AG04450 (cell line): ENCODE measurements around the gene COL4A4. TPM values are rescaled to one million over a fixed set of nuclear protein-coding genes. Genes with fewer than 3 reads are reported as not detected.

Source experiments
- CTCF ChIA-PET: fragments of 300-600, 350-600 bp; formaldehyde crosslinking; extraction: SDS; loops from one replicate; lab custom pipeline; 2022; ENCODE audit warnings: antibody characterized with exemption, inconsistent platforms; lab: Charles Lee
- POLR2A ChIA-PET: fragments of 350-600 bp; formaldehyde crosslinking; extraction: SDS; loops from one replicate; lab custom pipeline; 2021; ENCODE audit warnings: antibody characterized with exemption, inconsistent platforms; lab: Yijun Ruan, JAX
- DNase-seq: peaks from one replicate; pipeline ENCODE4 v3.0.0-alpha.2; 2011; ENCODE audit warnings: low read depth, low spot score
- H3K27ac ChIP-seq: one replicate; pipeline ENCODE4 v1.5.1; 2012; ENCODE audit warnings: low read depth, low read length, control low read depth
- H3K27me3 ChIP-seq: one replicate; pipeline ENCODE4 v1.6.0; 2012; ENCODE audit warnings: low read length; ENCODE audit not compliant: control insufficient read depth, insufficient read depth
- H3K4me3 ChIP-seq: 2 replicates; pipeline ENCODE4 v1.5.1; 2011; ENCODE audit warnings: mild to moderate bottlenecking, low read depth, low read length, control low read depth
- H3K9me3 ChIP-seq: 2 replicates; pipeline ENCODE4 v1.5.1; 2012; ENCODE audit warnings: low read length; ENCODE audit not compliant: control insufficient read depth, insufficient read depth
- CTCF ChIP-seq: IDR thresholded peaks from 2 replicates; pipeline ENCODE4 v1.5.1; 2011; ENCODE audit warnings: low read depth, low read length, control low read depth, inconsistent platforms
- polyA plus RNA-seq: library from polyadenylated mRNA; depleted of rRNA; stranded (reverse); fragments of >200 nt; gene quantifications from 2 replicates; pipeline ENCODE4 v1.2.3, GENCODE V29; 2011

The COL4A4 gene
- polyA plus RNA-seq, 1 experiment, result 0.06 TPM

GRCh38 chr2:227132986-227133385 lies 31.0 kb downstream of the COL4A4 start:
- DNase-seq, result no peak
- POLR2A ChIA-PET, result no interaction called here
- Histone ChIP-seq H3K4me3 (no peak overlapping the region), H3K9me3 (no peaks in the 10 kb centered on the region), H3K27ac (no peak overlapping the region), H3K27me3 (peaks cover 2% of the 10 kb centered on the region)
- CTCF ChIA-PET, result interaction anchor here (0.6 to 10.3 kb wide), 4 partner anchors 8 to 633 kb away, joined by 3 to 154 read pairs (median 3); no protein-coding TSS in a partner anchor
- no peak for TF ChIP-seq CTCF

GRCh38 chr2:227130636-227131035 lies 33.4 kb downstream of the COL4A4 start:
- no peaks in the 10 kb centered on the region for H3K9me3 ChIP-seq
- DNase-seq, result no peak
- H3K27me3 ChIP-seq, result peaks cover 11% of the 10 kb centered on the region
- no peak overlapping the region for H3K27ac ChIP-seq
- ChIA-PET POLR2A (no interaction called here), CTCF (interaction anchor here (0.5 to 10.3 kb wide), 4 partner anchors 75 to 635 kb away, joined by 3 to 154 read pairs (median 7); no protein-coding TSS in a partner anchor)
- TF ChIP-seq CTCF, result no peak
- H3K4me3 ChIP-seq, result no peak overlapping the region

- H3K4me3 ChIP-seq, result no peak overlapping the region
- no peak overlapping the region for H3K27ac ChIP-seq
- CTCF ChIA-PET, result interaction anchor here (10.3 kb wide), 1 partner anchor 113 kb away, joined by 154 read pairs; no protein-coding TSS in a partner anchor
- no peaks in the 10 kb centered on the region for H3K9me3 ChIP-seq
- DNase-seq, result no peak
- TF ChIP-seq CTCF, result no peak
- POLR2A ChIA-PET, result no interaction called here
- peaks cover 11% of the 10 kb centered on the region for H3K27me3 ChIP-seq
These were observed 36.8 kb downstream of the COL4A4 start for GRCh38 chr2:227127201-227127600.

GRCh38 chr2:227125506-227125905 lies 38.5 kb downstream of the COL4A4 start:
- ChIA-PET CTCF (interaction anchor here (2.1 kb wide), 1 partner anchor 113 kb away, joined by 10 read pairs; no protein-coding TSS in a partner anchor), POLR2A (no interaction called here)
- Histone ChIP-seq H3K27ac (no peak overlapping the region), H3K4me3 (no peak overlapping the region), H3K27me3 (peaks cover 11% of the 10 kb centered on the region), H3K9me3 (no peaks in the 10 kb centered on the region)
- no peak for DNase-seq
- TF ChIP-seq CTCF, result peak; percentile 33; the same call in 1 of the 2 replicates

GRCh38 chr2:227124811-227125210 lies 39.2 kb downstream of the COL4A4 start:
- ChIA-PET POLR2A (no interaction called here), CTCF (interaction anchor here (2.1 kb wide), 1 partner anchor 113 kb away, joined by 10 read pairs; no protein-coding TSS in a partner anchor)
- no peak for DNase-seq
- no peak for TF ChIP-seq CTCF
- H3K27me3 ChIP-seq, result peaks cover 11% of the 10 kb centered on the region
- no peak overlapping the region for H3K27ac ChIP-seq
- no peak overlapping the region for H3K4me3 ChIP-seq
- H3K9me3 ChIP-seq, result no peaks in the 10 kb centered on the region
